ENCODE data around the gene SCGB1C2.

The SCGB1C2 gene

DNA sequence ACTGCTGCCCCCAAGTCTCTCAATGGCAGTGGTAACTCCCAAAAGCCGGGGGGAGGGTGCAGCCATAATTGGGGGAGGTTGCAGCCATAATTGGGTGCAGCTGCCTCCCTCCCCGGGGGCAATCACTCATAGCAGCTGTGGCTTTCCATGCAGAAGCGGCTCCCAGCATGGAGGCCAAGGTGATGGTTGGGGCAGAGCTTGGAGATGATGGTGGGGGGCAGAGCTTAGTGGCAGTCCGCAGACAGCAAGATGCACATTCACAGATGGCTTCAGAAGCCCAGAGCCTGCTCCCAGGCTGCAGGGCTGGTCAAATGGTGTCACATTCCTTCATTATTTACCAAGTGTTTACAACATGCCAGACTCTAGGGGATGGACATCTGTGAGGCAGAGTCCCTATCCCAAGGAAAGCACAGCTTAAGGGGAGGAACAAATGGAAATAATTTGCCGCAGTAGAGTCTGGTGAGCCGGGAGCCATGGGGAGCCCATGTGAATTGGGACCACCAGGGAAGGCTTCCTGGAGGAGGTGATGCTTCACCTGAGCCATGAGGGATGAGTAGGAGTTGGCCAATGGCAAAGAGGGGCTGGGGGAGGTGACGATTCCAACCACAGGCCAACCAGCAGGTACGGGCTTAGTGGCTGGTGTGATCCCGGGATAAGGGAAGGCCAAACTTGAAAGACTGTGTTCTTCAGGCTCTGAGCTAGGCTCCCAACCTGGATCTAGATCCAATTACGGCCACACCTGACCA, 36.0 kb downstream of the SCGB1C2 start:
- DNase-seq, result no peak

DNA sequence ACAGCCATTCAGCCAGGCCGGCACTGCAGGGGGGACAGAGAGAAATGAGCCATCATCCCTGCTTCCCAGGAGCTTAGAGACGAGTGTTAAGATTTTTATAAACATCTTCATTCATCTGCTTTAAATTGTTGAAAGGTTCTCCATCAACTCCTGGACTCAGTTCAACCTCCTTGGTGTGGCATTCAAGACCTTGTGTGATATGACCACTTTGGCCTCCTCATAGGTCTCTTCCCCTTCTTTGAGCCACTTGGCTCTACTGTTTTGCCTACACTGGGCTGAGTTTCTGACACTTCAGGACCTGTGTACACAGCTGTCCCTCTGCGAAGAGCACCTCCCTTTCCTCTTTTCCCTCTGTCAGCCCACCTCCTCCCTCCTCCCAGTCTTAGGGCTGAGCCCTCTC, 39.8 kb downstream of the SCGB1C2 start:
- no peak for DNase-seq

DNA sequence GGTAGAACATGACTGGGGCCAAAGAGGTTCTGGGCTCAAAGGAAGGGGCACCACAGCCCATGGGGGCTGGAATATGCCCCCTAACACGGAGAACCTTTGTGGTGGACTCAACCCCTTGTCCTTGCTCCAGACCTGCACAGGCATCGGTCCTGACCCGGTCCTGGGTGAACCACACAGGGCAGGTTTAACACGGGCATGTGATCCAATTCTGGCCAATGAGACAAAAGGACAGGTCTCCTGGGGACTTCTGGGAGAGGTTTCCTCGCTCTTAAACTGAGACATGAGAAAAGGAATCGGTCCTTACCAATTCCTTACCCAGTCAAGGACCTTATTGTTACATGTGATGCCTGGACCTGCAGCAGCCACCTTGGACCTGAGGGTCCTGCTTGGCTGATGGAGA, 40.4 kb downstream of the SCGB1C2 start:
- DNase-seq, result no peak

DNA sequence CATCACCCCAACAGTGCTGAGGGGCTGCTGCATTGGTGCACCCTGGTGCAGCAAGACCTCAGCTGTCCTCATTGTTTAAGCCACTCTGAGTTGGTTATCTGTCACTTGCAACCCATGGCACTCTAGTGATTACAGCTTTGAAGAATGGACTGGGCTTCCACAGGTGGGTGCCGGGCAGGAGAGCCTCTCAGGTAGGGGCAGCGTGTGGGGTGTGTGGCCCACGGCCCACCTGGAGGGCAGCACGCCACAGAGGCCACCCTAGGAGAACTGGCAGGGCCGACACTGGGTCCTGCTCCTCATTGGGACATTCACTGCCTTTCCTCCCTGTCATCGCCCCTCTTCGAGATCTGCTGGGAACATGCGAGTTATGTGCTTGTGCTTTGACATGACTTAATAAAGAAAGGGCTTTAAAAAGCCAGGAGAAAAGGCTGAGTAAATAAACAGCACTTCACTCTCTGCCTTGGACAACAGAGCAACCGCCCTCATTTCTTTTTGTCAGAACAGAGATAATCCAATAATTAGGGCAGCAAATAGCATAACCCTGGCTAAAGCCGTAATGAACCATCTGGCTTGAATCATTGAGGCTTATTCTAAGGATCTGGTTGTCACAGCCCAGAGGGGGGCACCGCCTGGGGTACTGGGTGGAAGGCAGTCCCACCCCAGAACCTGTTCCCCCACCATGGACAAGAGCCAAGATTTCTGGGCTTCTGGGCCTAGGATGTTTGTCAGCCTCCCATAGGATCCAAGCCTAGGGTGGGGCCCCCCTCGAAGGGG, 41.1 kb downstream of the SCGB1C2 start:
- DNase-seq, result no peak

DNA sequence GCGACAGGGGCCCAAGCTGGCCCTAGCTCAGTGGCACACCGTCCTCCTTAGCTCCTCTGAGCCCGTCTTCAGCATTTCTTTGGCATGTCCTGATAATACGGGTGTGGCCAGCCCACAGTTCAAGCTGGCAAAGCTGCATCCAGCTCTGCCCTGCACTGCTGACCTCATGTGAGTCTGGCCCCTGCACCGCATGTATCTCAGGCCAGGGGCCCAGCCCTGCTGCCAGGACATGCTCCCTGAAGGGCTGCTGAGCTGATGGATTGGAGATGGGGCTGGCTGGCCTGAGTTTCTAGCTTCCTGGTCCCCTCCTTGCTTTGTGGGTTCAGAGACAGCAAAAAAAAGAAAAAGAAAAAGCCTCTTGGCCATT, 41.7 kb downstream of the SCGB1C2 start:
- DNase-seq, result no peak

DNA sequence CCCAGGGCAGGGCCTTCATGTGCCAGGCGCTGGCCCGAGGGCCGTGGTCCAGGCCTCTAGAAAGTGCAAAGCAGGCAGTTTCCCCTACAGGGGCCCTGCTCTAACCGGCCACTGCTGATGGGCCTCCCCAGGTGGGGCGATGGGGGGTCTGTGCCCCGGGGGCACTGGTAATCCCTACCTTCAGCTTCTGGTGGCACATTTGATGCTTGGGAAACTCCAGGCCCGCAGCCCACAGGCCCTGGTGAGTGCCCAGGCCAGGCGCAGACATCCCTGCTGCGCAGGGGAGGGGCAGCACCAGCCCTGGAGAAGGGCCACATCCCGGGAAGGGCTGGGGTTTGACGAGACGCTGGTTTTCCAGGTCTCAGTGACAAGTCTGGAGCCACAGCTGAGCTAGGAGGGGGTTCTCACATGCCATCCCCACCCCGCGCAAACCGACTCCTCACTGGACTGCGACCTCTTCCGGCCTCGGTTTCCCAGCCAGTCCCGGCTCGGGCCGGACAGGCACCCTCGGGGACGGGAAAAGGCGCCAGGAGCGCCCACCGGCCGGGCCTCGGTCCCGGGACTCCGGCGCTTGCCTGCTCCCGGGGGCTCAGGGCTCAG, 42.5 kb downstream of the SCGB1C2 start:
- no peak for DNase-seq

DNA sequence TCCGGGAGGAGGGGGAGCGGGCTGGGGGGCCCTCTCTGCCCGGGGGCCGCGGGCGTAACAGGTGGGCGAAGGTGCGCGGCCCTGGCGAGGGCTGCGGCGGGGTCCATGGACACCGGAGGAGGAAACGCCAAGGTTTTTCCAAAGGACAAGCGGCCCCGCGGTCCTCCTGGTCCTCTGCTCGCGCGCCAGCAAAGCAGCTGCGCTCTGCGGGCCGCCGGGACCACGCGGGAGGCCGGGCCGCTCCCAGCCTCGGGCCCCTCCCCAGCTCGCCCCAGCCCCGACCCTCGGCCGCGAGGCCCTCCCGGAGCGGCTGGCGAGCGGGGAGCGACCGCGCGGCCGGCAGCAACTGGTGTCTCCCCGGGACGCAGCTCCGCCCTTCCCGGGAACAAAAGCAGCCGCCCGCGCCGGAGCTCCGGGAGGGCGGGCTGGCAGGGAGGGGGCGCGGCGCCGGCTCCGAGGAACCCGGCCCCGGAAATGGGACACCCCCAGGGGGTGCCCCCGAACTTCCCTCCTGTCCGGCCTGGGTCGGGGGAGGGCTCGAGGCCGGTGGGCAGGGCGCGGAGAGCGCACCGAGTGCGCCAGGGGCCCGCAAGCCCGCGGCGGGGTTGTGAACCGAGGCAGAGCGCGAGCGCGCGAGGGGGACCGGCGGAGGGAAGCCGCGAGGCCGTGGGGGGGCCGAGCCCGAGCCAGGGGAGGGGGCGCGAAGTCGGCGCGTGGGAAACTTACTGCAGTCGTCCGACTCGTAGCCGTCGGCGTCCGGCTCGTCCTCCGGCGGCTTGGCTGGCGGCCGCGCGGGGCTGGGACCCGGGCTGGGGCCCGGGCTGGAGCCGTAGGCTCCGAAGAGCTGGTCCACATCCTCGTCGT, 43.2 kb downstream of the SCGB1C2 start:
- no peak for DNase-seq

DNA sequence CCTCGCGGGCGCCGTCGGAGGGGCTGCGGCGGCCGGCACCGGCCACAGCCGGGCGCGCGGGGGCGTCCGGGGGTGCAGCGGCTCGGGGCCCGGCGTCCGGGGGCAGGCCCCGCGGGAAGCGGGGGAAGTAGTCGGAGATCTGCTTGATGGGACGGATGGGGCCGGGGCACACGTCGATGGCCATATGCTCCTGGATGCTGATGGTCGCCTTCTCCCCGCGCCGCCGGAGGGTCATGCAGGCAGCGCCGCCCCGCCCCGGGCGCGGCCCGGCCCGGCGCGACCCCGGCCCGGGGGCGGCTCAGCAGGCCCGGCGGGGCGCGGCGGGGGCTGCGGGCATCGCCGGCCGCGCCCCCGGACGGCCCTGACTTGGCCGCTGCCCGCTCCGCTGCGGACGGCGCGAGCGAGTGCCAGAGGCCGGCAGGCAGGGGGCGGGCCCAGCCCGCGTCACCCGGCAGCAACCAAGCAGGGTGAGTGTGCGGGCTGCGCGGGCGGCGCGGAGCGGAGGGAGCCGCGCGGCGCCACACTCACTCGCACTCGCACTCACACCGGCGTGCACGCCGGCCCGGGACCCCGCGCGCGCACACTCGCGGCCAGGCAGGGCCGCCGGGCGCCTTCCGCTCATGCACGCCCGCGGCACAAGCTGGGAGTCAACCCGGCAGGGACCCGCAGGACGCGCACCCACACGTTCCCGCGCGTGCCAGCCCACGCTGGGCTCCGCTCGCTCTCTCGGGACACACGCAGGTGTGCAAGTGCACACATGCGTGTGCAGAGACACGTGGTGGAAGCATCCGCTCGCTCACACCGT, 44.1 kb downstream of the SCGB1C2 start, which contains the start of gene DOC2B:
TSS of gene DOC2B (minus strand) at position 406 of the 805 bp plus-strand sequence. CDS start at position 235, 171 bp downstream.
- peak; percentile 33 for DNase-seq

DNA sequence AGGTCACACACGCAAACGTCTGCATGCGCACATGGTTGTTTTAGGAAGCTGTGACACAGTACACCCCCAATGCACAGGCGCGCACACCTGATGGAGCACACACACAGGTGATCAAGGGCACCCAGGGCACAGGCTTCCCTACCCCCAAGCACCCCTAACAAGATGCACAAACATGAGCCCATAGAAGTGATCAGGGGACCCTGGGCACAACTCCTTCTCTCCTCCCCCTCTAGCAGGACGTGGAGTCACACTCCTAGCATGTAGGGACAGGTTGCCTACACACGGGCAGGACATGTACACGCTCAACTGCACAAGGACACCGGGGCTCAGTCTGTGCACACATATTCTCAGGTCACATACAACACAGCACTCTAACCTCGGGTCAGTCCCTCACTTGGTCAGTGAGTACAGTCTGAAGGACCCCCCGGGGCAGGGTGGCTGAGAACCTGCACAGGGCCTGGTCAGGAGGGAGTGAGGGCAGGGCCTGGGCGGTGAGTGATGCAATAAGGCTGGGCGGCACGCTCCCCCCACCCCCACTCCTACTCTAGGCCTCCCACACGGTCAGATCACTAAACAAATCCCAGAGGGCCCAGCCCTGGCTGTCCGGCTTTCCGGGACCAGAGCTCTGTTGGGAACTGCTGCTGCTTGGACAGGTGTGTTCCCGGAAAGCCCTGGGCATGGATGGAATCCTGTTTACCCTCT, 44.8 kb downstream of the SCGB1C2 start:
- DNase-seq, result no peak

DNA sequence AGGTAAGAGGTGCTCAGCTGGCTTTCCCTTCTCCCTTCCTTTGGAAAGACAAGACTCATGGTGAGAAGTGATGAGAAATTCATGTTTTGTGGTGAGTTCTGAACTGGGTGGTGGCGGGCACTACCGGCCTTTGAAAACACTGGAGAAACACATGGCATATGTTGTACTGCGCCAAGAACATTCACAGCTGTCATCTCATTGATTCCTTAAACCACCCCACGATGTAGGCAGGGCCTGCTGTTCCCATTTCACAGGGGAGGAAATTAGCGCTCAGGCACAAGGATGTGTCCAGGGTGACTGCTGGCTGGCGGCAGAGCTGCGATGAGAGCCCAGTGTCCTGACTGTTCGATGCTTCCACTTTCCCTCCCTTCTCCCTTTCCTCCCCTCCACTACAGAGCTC, 45.7 kb downstream of the SCGB1C2 start:
- DNase-seq, result no peak

DNA sequence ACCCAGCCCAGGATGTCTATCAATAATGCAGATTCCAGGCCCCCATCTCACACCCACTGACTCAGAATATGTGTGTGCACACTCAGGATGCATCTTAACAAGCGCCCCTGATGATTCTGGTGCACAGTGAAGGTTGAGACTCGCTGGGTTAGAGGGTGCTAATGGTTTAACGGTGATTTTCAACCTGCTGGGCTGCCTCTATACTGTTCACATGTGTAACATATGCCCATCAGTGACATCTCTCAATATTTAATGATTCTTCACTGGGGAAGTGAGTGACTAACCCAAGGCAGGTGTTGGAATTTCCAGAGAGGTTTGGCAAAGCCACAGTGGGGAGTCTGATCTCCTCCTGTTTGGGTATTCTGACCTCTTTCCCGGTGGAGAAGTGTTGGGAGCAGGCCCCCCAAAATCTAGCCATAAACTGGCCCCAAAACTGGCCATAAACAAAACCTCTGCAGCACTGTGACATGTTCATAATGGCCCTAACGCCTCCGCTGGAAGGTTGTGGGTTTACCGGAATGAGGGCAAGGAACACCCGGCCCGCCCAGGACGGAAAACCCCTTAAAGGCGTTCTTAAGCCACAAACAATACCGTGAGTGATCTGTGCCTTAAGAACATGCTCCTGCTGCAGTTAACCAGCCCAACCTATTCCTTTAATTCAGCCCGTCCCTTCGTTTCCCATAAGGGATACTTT, 48.2 kb downstream of the SCGB1C2 start:
- peak; percentile 57 for DNase-seq

DNA sequence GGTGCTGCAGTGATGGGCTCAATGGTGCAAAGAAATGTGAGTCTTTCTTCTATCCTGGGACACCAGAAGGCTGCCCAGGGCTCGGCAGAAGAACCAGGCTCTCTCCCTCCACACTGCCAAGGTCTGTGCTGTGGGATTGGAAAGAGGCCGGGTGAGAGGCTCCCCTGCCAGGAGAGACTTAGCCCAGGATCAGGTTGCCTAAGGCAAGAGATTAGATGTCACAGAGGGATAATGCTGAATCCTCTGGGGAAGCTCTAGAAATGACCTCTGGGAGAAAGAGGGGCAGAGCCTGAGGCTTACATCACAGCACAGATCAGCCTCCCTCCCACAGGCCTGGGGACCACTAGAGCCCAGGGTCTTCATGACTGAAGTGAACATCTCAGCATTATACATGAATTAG, 49.8 kb downstream of the SCGB1C2 start:
- DNase-seq, result no peak

All from activated CD4-positive, alpha-beta T cell treated with anti-CD3 and anti-CD28 coated beads for 48 hours (primary cell).